NCI-H2029 (cell line): ENCODE measurements around the gene FILIP1.

Source experiments
- DNase-seq: peaks from one replicate; lab custom pipeline; 2025; lab: John Stamatoyannopoulos, UW

Gene FILIP1

DNA sequence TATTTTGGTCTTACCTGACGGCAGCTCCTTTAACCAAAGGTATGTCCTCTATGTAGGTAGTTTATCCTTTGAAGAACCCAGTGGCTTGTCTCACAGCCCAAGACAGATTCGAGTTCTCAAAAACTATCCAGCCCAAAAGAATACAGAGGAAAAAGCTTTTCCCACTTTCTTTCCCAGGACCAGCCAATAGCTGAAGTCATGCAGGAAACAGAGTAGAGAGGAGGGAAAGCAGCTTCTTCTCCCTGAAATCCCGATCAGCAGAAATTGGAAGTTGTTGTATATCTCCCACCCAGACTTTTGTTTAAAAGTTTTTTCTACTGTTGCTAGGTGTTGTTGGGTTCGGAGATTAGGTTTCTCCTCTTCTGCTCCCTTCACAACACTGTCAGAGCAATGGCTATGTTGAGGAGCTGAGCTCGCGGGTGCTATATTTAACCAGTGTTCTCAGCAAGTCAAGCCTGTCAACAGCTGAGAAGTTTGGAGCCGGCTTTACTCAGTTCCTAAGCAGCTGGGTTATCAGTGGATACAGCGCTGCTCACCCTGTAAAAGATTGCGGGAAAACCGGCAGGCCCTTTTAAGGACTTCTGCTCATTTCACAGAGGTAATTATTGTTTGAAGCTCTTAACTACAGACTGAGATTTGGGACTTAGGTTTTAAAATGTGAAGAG lies at the start of gene FILIP1:
Gene FILIP1 (minus strand): TSS at position 401 of the 665 bp plus-strand sequence. CDS start 78,828 bp downstream, outside the sequence.
- no peak for DNase-seq

DNA sequence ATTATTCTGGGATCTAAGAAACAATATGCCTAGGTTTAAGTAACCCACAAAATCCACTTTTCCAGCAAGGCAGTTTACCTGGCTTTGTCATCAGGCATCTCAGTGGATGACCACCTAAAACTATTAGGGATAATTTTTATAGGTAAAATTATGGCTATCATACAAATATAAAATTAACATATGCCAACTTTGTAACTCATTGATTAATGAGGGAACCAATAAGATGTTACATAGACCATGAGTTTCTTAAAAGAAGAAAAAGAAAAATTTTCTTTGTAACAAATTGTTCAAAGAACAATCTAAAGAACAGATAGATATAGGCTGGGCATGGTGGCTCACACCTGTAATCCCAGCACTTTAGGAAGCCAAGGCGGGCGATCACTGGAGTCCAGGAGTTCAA lies 49.7 kb upstream of the FILIP1 start:
- no peak for DNase-seq

GRCh38 chr6:75539136-75539535 lies 45.5 kb upstream of the FILIP1 start:
- no peak for DNase-seq

- DNase-seq = no peak
Observed at GRCh38 chr6:75532521-75532920, 38.9 kb upstream of the FILIP1 start.

DNA sequence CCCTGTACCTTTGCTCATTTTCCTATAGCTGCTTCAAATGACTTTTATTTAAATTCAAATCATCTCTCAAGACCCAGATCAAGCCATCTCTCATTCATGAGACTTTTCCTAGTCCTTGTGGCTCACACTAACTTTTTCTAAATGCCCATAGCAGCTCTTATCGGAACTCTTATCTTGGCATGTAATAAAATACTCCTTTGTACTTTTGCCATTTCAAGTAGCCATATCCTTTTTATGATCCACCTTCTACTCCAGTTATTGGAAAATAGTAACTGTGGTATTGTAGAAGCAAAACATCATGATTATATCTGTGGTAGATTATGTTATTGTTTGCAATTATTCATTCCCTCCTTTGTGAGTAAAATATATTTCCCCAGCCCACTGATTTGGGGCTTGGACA lies 37.6 kb upstream of the FILIP1 start:
- no peak for DNase-seq

- no peak for DNase-seq
Observed at GRCh38 chr6:75530696-75531095, 37.1 kb upstream of the FILIP1 start.

DNA sequence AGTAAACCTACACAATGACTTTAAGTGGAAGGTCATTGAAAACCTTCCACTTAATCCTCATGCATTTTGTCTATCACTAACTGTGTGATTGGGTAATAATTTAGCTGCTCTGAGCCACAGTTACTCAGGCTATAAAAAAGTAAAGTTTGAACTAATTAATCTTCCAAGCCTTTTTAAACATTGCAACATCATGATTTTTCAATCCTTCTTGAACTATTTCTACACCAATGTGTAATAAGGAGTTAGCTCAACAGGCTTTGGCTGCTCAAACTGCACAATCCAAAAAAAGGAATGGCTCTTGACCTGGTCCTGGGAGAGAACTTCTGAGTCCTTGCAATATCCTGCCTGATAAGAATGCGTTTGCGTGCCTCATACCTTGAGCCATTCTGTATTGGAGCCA lies 34.8 kb upstream of the FILIP1 start:
- DNase-seq = no peak

GRCh38 chr6:75526502-75527127 lies 33.0 kb upstream of the FILIP1 start:
- peak; percentile 5 for DNase-seq

- no peak for DNase-seq
Observed at GRCh38 chr6:75525682-75526081, 32.1 kb upstream of the FILIP1 start.

DNA sequence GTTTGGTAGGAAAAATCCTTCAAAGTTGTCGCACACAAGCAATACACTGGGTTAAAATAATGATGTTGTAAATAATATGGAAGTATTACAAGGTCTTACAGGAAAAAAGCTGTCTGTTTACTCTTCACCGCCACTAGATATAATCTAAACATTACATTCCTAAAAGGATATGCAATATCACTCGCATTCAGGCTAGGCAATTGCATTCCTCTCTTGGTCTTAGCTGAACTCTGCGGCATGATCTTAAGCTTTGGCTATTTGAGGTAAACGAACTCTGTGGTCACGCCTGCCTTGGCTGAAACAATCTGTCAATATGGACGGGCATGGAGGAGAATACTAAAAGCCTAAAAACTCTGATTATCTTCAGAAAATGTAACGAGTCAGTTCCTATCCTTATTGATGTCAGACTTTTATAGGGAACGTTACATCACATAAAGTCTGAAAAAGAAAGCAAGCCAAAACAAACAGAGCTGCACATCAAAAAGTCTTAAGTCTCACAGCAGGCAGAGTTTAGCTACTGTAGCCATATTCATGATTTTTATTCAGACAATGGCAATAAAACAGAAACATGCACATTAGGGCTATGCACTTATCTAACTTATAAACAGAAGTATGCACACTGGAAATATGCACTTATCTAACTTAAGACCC lies 30.8 kb upstream of the FILIP1 start:
- DNase-seq = no peak

DNA sequence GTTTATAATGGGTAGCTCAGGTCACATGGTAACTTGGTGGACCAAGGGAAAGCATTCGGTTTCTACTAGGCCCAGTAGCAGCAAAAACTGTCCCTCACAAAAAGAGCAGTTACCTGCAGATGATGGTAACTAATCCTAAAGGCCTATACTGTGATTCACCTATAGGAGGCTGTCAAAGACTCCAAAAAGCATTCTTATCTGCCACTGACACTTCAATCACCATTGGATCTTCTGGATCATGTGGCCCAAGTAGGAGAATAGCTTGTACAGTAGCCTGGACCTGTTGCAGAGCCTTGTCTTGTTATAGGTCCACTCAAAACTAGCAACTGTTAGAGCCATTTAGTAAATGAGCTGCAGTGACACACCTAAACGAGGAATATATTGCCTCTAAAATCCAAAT lies 23.2 kb upstream of the FILIP1 start:
- no peak for DNase-seq

DNA sequence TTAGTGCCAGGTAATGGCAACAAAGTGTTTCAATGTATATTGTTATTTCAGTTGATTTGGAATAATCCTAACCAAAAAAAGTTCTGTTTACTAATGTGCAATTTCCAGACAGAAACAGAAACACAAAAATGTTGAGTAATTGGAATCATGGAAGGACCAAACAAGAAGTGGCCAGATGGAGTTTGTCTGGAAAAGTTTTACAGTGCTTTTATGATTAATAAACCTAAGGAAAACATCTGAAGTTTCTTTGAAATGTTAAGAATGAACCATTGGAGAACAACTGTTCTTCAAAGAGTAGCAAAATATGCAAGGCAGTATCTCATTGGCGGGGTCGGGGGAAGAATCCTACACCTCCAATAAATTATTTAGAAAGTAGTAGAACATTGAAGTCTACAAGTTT lies 19.0 kb upstream of the FILIP1 start:
- no peak for DNase-seq

- DNase-seq = no peak
Observed at GRCh38 chr6:75505424-75505823, 11.8 kb upstream of the FILIP1 start.

DNA sequence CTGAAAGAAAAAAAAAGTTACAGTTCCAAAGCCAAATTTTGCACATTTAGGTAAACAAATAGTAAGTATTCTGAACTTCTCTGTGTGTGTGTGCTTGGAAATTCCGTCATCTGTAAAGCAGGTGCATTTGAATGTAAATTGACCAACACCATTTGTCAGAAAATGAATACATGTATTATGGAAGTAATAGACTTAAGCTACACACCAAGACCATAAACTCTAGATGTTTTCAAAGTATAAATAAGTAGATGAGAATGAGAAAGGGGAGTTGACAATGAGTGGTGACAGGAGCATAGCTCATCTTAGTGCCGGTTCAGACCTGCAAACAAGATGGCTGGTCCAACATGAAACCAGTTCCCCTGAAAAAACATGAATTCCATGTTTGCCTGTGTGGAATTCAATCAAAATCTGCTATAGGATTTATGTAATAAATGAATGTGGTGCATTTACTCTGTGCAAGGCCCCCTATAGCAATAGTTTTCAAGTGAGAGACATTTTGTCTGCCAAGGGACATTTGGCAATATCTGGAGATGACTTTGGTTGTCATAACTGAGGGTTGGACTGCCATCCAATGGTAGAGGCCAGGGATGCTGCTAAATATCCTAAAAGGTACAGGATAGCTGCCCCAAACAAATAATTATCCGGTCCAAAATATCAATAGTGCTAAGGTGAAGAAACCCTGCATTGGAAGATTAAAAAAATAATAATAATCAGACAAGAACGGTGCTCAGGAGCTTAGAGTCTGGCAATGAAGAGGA lies 11.0 kb upstream of the FILIP1 start:
- no peak for DNase-seq

GRCh38 chr6:75503291-75503690 lies 9.7 kb upstream of the FILIP1 start:
- DNase-seq = no peak

- no peak for DNase-seq
Observed at GRCh38 chr6:75502884-75503283, 9.3 kb upstream of the FILIP1 start.

DNA sequence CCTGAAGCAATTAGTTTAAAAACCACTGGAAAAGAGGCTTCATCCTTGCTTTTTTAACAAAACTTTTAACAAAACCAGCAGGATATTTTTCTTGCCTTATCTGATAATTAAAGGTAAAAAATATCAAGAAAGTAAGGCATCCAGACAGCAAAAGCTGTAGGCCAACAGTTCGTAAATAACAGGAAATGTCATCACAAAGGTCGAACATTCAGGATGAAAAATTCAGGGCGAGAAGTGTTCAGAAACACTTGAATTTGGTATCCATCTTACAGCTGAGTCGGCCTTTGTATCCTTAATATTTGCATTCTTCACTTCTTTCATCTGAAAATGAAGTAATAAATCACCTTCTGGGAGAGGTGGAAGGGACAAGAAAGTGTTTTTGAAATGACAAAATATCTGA lies 8.2 kb upstream of the FILIP1 start:
- no peak for DNase-seq

GRCh38 chr6:75499640-75500039 lies 6.0 kb upstream of the FILIP1 start:
- no peak for DNase-seq

DNA sequence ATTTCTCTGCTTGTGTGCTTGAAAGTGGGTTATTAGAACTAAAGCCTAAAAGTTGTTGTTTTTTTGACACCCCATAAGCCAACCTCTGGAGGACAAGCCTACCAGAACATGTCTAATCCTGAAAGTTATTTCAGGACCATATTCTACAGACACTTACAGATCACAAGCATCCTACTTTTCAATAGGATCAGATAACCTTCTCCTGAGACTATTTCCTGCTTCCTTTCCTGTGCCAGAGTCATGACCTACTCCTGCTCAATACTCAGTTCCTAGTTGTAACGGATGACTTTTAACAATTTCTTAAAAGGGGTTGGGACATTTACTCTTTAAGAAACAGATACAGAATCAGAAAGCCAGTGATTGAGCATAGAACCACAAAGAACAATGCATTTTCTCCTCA lies 5.3 kb upstream of the FILIP1 start:
- DNase-seq = no peak

DNA sequence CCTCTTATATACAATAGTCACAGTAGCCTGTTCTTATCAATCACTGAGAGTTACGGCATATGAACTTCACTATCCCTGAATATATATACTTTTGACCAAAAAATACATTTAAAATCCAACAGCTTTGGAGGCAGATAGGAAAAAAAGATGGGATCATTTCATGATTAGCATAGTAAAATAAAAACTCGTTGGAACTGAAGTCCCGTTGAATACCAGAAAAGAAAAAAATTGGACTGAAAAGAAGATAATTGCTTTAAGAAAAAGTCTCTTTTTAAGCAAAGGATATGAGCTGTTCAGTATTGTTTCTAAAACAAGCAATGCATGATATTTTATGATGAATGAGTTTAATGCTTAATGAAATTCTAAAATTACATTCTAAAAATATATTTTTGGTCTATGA lies 4.4 kb upstream of the FILIP1 start:
- DNase-seq = no peak

GRCh38 chr6:75495011-75495410 lies 1.4 kb upstream of the FILIP1 start:
- DNase-seq = no peak

DNA sequence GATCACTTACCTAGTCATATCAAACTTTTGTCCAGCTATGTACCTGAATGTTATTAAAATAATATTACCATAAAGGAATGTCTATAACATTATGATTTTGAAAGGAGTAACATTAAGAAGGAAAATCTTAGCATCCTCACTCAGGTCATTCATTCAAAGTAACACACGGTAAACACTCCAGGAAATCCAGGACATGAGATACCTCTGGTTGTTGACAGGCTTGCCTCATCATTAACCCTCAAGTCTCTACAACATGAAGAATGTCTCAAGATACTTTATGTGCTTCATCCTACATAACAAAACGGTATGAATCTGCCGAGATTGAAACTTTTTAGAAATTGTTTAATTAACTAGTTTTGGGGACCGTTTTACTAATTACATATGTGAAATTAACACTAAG lies 690 bp upstream of the FILIP1 start:
- DNase-seq = no peak
